DMS153 treated with DMSO at 0.1 percent for 48 hours (cell line): Measurements from ENCODE around the gene YY1.
"Not testable (repeated sequence)": the region's sequence is repeated elsewhere in the genome, so short reads cannot be mapped to it uniquely, and the experiment has no call there.

Source experiments
- DNase-seq: peaks from one replicate; lab custom pipeline; 2025; ENCODE audit not compliant: unreplicated experiment; lab: John Stamatoyannopoulos, UW

YY1 gene

GRCh38 chr14:100283984-100284881 is 45.3 kb downstream of the YY1 start:
- DNase-seq = no peak

DNA sequence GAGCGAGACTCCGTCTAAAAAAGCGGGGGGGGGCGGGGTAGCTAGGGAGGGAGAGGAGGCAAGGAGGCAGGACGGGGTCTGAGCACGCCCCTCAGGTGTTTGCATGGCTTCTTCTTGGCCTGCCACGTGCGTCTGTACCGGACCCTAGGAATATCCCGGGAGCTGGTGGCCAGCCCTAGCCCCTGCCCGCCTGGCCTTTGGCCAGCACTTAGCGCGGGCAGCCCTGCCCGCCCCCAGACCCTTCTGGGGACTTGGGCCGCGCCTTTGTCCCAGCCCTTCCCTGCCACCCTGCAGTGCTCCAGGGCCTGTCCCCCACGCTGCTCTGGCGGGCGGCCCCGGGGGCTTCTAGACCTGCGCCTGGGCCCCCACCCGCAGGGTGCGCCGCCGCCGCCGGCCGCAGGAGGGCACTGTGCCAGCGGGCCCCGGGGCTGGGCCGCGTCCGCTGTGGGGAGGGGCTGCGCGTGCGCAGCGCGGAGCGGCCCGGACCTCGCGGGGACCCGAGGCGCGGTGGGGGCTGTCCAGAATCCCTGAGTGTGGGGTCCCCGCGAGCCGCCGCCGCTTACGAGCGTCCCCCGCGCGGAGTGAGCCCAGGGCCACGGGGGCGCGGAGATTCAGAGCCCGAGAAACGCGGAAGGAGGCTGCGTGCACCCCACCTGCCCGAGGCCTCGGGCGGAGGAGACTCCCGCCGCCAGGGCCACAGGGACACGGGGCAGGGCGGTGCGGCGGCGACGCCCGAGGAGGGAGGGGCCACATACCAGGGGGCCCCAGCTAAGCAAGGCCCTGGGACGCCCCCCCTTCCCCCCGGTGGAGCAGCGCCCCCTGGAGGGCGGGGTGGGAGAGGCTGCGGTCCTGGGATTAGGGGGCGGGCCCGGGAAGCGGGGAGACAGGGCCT is 46.3 kb downstream of the YY1 start:
- DNase-seq = no peak

DNA sequence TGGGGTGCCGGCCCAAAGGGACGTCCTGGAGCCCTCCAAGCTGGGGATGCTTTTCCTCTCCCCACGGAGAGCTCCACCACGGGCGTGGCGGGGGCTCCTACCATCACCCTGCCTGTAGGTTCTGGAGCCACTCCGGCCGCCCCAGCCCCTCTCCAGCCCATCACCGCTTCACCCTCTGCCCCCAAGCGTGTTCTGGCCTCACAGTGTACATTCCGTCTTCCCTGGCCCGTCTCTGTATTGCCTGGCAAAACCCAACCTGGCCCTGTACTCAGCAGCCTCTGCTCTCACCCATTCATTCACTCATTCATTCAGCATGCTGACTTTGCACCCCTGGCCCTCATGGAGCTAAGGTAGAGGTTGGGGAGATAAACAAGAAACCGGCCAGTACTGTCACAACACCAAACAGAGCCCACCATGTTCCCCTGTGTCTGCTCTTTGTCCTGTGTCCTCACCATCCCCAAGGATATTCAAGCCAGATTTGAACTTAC is 47.0 kb downstream of the YY1 start:
- no peak for DNase-seq

- no peak for DNase-seq
Observed at GRCh38 chr14:100286484-100287191, 47.7 kb downstream of the YY1 start.

DNA sequence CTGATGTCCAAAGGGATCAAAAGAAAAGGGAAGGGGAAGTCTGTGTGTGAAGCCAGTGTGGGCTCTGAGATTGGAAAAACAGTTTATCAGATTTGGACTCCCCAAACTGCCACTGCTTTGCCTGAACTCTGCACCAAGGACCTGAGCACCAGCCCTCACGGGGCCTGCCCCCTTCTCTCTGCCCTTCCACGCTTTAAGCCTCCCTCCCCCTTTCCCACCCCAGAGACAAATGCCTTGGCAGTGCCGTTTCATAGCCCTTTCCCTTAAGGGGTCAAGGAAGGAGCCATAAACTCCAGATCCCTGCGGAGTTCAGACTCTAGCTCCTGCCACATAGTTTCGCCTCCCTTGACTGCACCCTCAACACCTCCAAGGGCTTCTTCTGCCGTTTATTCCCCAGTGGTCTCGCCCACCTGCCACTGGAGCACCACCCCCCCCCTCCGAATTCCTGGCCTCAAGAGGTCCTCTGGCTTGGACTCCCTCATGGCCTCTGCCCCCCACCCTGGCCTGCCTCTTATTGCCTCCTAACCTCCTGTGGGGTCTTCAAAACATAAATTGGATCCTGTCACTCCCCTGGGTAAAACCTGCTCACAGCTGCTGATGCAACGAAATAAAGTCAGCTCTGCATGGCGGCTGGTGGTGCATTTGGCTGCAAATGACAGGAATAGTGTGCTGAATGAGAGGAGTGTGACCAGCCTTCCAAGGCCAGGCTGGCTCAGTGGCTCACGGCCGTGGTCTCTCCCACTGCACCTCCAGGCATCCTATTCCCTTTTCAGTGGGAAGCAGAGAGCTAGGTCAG is 48.5 kb downstream of the YY1 start:
- no peak for DNase-seq

GRCh38 chr14:100287998-100288295 is 49.0 kb downstream of the YY1 start:
- not testable (repeated sequence) for DNase-seq

DNA sequence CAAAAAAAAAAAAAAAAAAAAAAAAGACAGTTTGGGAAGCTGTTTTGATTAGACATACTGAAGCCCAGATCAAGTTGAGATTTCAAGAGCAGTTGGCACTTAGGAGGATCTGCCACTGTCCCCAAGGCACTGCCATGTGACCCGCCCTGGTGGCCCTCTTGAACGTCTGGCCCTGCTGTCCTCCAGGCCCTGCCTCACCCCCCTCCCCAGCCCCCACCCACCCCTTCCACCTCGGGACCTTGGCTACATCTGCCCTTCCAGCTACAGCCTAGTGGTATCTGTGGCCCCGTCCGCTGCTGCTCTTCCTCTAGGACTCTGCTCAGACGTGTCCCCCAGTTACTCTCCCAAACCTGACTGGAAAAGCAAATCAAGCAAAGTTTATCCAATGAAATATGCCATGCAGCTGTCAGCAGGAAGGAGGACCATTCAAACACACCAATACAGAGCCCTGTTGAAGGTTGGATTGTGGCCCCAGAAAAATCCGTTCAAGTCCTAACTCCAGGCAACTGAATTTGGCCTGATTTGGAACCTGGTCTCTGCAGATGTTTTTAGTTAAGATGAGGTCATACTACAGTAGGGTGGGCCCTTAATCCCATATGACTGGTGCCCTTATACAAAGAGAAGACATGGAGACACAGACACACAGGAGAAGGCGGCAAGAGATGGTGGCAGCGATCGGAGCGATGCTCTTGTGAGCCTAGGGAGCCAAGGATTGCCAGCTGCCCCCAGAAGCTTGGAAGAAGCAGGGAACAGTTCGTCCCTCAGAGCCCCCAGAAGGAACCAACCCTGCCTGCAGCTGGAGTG is 49.6 kb downstream of the YY1 start:
- DNase-seq = no peak

GRCh38 chr14:100289916-100290606 is 51.1 kb downstream of the YY1 start:
- DNase-seq = no peak

- no peak for DNase-seq
Observed at GRCh38 chr14:100290607-100291304, 51.8 kb downstream of the YY1 start.

DNA sequence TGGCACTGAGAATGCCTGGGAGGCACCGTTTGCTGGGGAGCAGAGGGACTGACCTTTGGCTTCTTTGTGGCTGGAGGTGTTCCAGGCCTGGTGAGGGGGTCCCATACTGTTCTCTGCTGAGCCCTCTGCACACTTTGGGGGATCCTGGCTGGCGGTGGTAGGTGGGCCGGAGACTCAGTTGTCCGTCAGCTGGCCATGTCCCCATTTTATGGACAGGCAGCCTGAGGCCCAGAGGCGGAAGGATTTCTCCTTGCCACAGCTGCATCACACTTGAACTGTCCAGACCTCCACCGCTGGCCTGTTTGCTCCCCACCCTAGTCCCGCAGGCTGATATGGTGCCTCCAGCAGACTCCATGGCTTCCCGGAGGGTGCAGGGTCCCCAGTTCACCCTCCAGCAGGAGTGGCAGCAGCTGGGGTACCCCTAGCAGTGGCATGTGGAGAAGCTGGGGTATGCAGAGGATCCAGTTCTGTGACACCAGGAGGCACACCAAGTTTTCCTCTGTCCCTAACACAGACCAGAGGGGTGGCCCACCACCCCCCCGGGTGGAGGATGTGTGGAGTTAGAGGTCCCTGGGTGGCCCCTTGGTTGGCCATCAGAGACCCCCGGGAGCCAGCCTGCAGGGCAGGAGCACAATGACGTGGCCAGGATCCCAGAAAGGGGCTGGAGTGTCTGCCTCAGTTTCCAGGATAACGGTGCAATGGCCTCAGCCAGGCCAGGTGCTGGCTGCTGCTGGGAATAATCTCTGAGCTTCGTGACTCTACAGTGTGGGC is 52.5 kb downstream of the YY1 start:
- no peak for DNase-seq

DNA sequence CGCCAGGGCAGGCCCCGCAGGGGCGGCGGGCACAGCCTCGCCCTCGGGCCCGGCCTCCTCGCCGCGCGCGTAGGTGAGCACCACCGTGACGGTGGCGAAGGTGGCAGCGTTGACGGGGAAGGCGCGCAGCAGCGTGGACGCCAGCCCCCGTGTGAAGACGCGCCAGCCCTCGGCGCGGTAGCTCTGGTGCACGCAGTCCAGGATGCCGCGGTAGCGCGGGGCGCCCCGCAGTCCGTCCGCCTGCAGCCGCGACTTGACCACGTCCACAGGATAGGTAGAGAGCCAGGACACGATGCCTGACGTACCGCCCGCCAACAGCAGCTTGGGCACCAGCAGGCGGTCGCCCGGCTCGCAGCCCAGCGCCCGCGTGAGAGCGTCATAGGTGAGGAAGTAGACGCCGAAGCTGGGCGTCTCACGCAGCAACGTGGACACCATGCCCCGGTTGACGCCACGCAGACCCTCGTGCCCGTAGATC is 53.4 kb downstream of the YY1 start:
- DNase-seq = no peak

DNA sequence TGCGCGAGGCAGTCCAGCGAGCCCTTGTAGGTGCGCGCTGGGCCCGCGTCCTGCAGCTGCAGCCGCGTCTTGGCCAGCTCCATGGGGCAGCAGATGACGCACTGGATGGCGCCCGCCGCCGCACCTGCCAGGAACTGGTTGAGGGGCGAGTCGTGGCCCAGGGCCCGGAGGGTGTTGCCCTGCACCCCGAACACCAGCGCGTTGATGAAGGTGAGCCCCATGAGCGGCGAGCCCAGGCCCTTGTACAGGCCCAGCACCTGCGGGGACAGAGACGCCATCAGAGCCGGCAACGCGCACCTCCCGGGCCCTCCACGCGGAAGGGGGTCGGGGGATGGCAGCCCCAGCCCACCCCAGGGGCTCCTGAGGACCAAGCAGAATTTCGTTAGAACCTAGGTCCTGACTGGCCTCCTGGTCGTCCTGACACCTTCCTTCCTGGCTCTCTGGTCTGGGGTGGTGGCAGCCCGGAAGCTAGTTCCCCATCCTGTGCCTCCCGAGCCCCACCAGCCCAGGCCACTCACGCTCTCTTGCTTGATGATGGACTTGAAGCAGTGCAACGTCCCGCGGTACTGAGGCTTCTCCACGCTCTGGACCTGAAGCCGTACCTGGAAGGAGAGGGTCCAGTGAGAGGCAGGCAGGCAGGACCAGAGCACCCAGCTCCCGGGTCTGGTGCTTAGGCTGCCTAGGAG is 54.0 kb downstream of the YY1 start:
- no peak for DNase-seq

GRCh38 chr14:100293497-100294212 is 54.7 kb downstream of the YY1 start:
- DNase-seq = no peak

GRCh38 chr14:100294213-100294962 is 55.4 kb downstream of the YY1 start:
- no peak for DNase-seq

DNA sequence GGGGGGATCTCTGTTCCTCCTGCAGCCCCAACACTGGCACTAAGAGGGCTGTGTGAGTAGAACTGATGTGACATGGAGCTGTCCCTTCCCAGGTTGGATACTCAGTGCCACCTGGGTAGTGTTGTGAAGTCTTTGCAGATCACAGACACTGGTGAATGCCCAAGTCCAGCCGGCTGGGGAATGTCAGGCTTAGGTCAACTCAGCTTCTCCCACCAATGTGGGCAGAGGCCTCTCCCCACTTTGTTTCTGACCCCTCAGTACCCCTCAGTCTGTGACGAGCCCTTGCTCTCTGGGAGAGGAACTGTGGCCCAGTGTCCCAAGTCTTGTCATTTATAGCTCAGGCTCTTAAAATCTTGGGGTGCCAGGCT is 56.0 kb downstream of the YY1 start:
- DNase-seq = no peak
